HG03159 (cell line): ENCODE data around the gene LSR.

Source experiments
- ATAC-seq: cut with Tn5 transposase; IDR thresholded peaks from one replicate; pipeline ENCODE4 v1.9.1; 2021; ENCODE audit warnings: mild to moderate bottlenecking, moderate library complexity; ENCODE audit not compliant: unreplicated experiment

LSR gene

GRCh38 chr19:35241417-35241816, 7.4 kb upstream of the LSR start:
- no peak for ATAC-seq

DNA sequence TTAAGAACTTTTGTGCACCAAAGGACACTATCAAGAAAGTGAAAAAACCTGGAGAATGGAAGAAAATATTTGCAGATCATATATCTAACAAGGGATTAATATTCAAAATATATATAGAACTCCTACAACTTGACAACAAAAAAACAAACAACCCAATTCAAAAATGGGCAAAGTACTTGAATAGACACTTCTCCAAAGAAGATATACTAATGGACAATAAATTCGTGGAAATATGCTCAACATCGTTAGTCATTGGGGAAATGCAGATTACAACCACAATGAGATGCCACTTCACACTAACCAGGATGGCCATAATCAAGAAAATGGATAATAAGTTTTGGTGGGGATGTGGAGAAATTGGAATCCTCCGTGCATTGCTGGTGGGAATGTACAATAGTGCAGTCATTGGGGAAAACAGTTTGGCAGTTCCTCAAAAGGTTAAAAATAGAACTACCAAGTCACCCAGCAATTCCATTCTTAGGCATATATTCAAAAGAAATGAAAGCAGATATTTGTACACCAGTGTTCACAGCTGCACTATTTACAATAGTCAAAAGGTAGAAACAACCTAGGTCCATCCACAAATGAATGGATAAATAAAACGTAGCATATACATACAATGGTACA, 2.2 kb upstream of the LSR start:
- ATAC-seq: no peak

GRCh38 chr19:35247526-35248309, 1.1 kb upstream of the LSR start:
- peak; percentile 41 for ATAC-seq

DNA sequence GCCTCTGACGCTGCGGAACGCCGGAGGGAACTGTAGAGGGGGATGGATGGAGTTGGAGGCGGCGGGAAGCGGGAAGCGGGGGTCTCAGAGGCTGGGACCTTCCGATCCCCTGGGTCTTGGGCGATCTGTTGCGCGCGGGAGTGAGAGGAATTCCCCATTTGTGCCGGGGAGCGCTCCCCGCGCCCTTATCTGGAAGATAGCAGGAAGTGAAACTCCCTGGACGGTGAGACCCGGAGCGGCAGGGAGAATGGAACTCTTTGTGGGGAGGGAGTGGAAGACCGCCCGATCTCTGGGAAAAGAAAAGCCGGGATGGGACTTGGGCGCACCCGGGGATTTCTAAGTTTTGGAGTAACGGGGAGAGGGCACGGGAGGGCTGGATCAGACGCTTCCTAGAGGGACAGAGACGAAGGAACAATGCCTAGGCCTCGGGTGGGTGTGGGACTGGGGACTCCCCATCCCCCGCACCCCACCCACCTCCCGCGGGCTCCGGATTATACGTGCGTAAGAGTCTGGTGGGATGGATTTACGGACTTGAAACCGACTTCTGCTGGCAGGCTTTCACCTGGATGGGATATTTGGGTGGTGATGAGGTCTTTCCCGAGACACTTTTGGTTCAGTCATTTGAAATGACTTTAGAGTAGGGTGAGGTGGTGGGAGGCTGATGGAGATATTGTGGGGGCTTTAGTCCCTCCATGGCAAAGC, 495 bp downstream of the LSR start:
- ATAC-seq: no peak

GRCh38 chr19:35249848-35250711, 1.3 kb downstream of the LSR start:
- no peak for ATAC-seq

- no peak for ATAC-seq
These were observed 2.7 kb downstream of the LSR start for GRCh38 chr19:35251456-35251855.

DNA sequence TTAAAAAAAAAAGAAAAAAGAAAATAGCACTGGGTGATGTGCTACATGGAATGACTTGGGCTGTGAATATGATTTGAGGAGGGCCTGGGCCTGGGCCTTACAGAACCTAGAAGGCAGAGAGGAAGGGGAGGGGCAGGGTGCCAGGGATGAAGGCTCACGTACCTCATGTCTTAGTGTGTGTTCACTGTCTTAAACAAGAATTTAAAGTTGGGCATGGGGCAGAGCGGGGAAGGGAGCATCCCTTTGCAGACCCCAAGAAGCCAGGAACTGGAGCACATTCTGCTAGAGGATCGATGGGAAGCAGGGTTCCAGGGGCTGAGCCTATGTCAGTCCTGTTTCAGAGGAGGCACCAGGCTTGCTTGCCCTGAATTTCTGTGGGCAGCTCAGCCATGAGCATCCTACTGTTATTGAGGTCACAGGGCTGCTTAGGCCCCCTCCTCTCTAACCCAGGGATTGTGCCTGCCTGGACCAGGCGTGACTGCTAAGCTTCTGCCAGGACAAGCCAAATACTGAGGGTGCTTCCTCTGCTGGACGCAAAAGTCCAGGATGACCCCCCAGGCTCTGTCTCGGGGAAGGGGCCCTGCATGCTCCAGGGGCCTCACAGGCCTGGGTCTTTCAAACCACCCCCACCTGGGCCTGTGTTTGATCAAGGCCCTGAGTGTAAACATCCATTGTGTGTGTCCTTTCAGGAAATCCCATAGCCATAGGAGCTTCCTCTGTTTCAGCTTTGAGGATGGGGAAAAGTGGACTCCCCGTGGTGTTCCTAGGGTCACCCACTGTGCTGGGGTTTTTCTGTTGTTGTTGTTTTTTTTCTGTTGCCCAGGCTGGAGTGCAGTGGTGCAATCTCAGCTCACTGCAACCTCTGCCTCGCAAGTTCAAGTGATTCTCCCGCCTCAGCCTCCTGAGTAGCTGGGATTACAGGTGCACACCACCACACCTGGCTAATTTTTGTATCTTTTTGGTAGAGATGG, 4.8 kb downstream of the LSR start:
- no peak for ATAC-seq

- no peak for ATAC-seq
These were observed 5.8 kb downstream of the LSR start for GRCh38 chr19:35254341-35255297.

DNA sequence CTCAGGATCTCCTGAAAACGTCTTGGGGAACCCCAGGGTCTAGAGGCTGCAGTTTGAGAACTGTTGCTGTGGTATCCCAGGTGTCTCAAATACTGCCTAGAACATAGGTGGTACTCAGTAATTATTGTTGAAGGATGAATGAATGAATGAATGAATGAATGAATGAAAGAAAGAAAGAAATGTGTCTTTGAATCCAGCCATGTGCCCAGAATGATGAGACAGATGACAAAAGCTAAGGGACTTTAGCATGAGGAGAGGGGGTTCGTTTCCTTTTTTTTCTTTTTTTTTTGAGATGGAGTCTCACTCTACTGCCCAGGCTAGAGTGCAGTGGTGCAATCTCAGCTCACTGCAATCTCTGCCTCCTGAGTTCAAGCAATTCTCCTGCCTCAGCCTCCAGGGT, 7.8 kb downstream of the LSR start:
- no peak for ATAC-seq

GRCh38 chr19:35257113-35257461, 8.3 kb downstream of the LSR start:
- ATAC-seq: no peak

GRCh38 chr19:35260694-35261304, 12.0 kb downstream of the LSR start:
- no peak for ATAC-seq

- no peak for ATAC-seq
These were observed 12.7 kb downstream of the LSR start for GRCh38 chr19:35261356-35262100.

- no peak for ATAC-seq
These were observed 13.4 kb downstream of the LSR start for GRCh38 chr19:35262101-35262761.

DNA sequence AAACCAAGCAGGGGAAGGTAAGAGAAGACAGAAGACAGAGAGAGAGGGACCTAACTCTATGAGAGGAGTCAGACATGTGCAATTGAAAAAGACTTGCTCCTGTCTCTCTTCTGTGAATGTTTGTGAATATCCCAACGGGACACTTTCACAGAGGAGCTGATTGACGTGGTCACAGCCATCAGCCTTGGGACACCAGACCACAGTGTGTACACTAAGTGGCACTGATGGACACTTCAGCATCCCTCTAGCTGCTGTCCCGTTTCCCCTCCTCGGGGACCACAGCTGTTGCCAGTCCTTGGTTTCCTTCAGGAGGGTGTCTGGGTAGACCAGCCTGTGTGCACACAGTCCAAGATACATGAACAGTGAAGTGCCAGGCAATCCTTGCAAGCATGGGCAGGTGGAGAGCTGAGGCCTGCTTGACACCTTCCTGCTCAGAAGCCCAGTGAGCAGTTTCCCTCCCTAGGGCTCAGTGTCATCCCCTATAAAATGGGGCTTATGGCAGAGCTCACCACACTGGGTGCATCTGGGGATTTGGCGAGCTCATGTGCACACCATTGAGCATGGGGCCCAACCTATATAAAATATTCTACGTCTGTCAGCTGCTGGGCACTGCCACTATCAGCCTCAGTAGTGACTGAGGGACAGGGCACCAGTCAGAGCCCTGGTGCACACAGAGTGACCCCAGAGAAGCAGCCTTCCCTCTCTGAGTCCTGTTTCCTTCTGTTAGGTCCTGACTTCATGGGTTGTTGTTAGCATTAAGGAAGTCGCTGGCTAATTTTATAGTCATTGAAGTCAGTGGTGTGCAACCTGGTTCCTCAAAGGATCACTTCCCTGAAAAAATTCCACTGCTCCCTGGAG, 15.7 kb downstream of the LSR start:
- no peak for ATAC-seq

DNA sequence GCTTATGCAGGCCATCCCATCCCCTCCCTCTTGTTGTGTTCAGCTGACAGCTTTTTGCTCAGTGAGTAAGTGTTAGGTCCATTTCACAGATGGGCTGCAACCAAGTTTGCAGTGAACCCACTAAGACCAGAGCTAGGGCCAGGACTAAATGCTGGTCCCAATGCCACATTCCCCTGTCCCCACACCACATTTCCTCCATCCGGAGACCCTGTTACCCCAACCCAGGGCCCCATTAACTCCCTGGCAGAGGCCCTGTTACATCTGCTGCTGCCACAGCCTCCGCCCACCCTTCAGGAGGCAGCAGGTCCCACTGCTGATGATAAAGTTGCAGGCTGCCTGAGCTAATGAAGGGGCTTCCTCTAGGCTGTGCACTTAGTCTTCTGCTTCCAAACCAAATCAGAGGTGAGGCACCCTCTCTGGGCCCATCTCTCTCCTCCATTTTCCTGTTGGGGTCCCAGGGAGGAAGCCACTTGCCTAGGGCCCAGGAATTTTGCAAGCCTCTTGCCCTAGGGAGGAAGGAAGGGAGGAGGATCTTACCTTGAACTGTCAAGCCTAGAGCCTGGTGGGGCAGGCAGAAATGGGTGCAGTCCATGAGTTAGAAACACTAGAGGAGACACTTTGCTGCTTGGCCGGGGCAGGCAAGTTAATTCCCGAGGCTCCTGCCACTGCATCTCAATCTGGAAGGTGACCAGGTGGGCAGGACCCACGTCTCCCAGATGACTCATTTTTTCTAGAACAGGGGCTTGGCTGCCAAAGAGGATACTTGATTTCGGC, 16.5 kb downstream of the LSR start:
- no peak for ATAC-seq
